HFF-Myc (cell line): ENCODE measurements around the gene PRDM12.

ENCODE experiments used
- DNase-seq: peaks from one replicate; pipeline ENCODE4 v3.0.0-alpha.2; 2011; ENCODE audit warnings: low read depth; ENCODE audit errors: extremely low read depth
- H3K4me3 ChIP-seq: replicated peaks from 2 replicates; pipeline ENCODE4 v1.5.1; 2011; ENCODE audit warnings: low read depth, mild to moderate bottlenecking, control low read depth, low read length
- CTCF ChIP-seq: IDR thresholded peaks from 2 replicates; pipeline ENCODE4 v1.5.1; 2012; ENCODE audit warnings: mild to moderate bottlenecking, low read depth, low read length, control low read depth; ENCODE audit errors: missing control alignments

The PRDM12 gene

GRCh38 chr9:130651221-130651620, 13.2 kb upstream of the PRDM12 start:
- no peak for TF ChIP-seq CTCF
- no peak for DNase-seq

GRCh38 chr9:130651752-130652151, 12.6 kb upstream of the PRDM12 start:
- TF ChIP-seq CTCF: no peak
- no peak for DNase-seq
- H3K4me3 ChIP-seq: no peak overlapping the region

More at GRCh38 chr9:130651221-130651620, 13.2 kb upstream of the PRDM12 start:
- H3K4me3 ChIP-seq: no peak overlapping the region

GRCh38 chr9:130654879-130655278, 9.5 kb upstream of the PRDM12 start:
- H3K4me3 ChIP-seq: no peak overlapping the region
- no peak for TF ChIP-seq CTCF
- no peak for DNase-seq

- TF ChIP-seq CTCF: no peak
- DNase-seq: no peak
- H3K4me3 ChIP-seq: no peak overlapping the region
These were observed 5.3 kb upstream of the PRDM12 start for GRCh38 chr9:130658893-130659698.

GRCh38 chr9:130659699-130660248, 4.6 kb upstream of the PRDM12 start:
- no peak for DNase-seq
- H3K4me3 ChIP-seq: no peak overlapping the region
- TF ChIP-seq CTCF: no peak

GRCh38 chr9:130660326-130660682, 4.1 kb upstream of the PRDM12 start:
- DNase-seq: no peak
- H3K4me3 ChIP-seq: no peak overlapping the region
- no peak for TF ChIP-seq CTCF
